Measurements from ENCODE around the gene RBMS1. TPM values are rescaled to one million over a fixed set of nuclear protein-coding genes. Genes with fewer than 3 reads are reported as not detected.

Gene RBMS1
- total and polyA plus RNA-seq, 2 experiments from 2014 or later: 55.5 to 94.8 TPM

- TF ChIP-seq REST (IDR thresholded peaks at IDR 0.05; ENCODE audit: unreplicated experiment) (no peak), EZH2phosphoT487 (IDR thresholded peaks at IDR 0.05; ENCODE audit: unreplicated experiment) (no peak), EZH2 (IDR thresholded peaks at IDR 0.05; ENCODE audit: low read depth, unreplicated experiment) (no peak), ZNF114 (CRISPR knock-in tag; IDR thresholded peaks at IDR 0.05) (no peak), JUNB (IDR thresholded peaks at IDR 0.05; ENCODE audit: unreplicated experiment) (no peak), NANOG (IDR thresholded peaks at IDR 0.05; ENCODE audit: borderline replicate concordance) (no peak), STAT1 (IDR thresholded peaks at IDR 0.05; ENCODE audit: unreplicated experiment) (no peak)
Measured at GRCh38 chr2:160463245-160463644, 30.4 kb downstream of the RBMS1 start (continued).

GRCh38 chr2:160460333-160460731 is 33.3 kb downstream of the RBMS1 start:
- H3F3A ChIP-seq (replicated peaks; ENCODE audit: low read depth): no peaks in the 10 kb centered on the region
- Mint-ChIP-seq H3K9me3 (no peaks in the 10 kb centered on the region), H3K4me1 (peaks cover 7% of the 10 kb centered on the region), H3K36me3 (ENCODE audit: low read depth) (peaks cover 2% of the 10 kb centered on the region; the same call in 1 of the 3 replicates), H3K27me3 (ENCODE audit: insufficient read depth, low read depth, poor library complexity) (peaks cover 2% of the 10 kb centered on the region), H3K27ac (no peak overlapping the region), H3K4me3 (no peak overlapping the region)
- DNase-seq (ENCODE audit: low spot score): no peak
- no peak; the same call in 2 of the 3 replicates for ATAC-seq
- no peak overlapping the region for H2AFZ ChIP-seq
- H3K79me2 ChIP-seq (replicated peaks; ENCODE audit: insufficient read depth): peaks cover 91% of the 10 kb centered on the region
- H3K27me3 ChIP-seq (ENCODE audit: insufficient read depth): no peaks in the 10 kb centered on the region
- peaks cover 14% of the 10 kb centered on the region; the same call in 1 of the 2 replicates for H4K20me1 ChIP-seq (replicated peaks; ENCODE audit: insufficient read depth)
- H3K4me1 ChIP-seq (ENCODE audit: insufficient read depth): no peaks in the 10 kb centered on the region; the same call in 1 of the 2 replicates
- H3K4me2 ChIP-seq: no peak overlapping the region
- H3K27ac ChIP-seq (ENCODE audit: low read depth): no peak overlapping the region
- no peaks in the 10 kb centered on the region for H3K36me3 ChIP-seq (ENCODE audit: insufficient read depth)
- H3K4me3 ChIP-seq: no peak overlapping the region
- no peaks in the 10 kb centered on the region for H3K9me2 ChIP-seq (ENCODE audit: insufficient read depth)
- TF ChIP-seq ZNF114 (CRISPR knock-in tag; IDR thresholded peaks at IDR 0.05): no peak
- no peak for TF ChIP-seq EZH2phosphoT487 (IDR thresholded peaks at IDR 0.05; ENCODE audit: unreplicated experiment)
- TF ChIP-seq JUNB (IDR thresholded peaks at IDR 0.05; ENCODE audit: unreplicated experiment): no peak
- TF ChIP-seq NANOG (IDR thresholded peaks at IDR 0.05; ENCODE audit: borderline replicate concordance): no peak
- no peak for TF ChIP-seq REST (IDR thresholded peaks at IDR 0.05; ENCODE audit: unreplicated experiment)
- TF ChIP-seq ZNF462 (CRISPR knock-in tag; IDR thresholded peaks at IDR 0.05): no peak
- no peak for TF ChIP-seq POLR2AphosphoS5 (IDR thresholded peaks at IDR 0.05; ENCODE audit: low read depth)
- TF ChIP-seq EZH2 (IDR thresholded peaks at IDR 0.05; ENCODE audit: low read depth, unreplicated experiment): no peak

All from GM23338 (cell line).